NCI-H2107 treated with DMSO at 0.1 percent for 48 hours (cell line): Measurements from ENCODE around the gene R3HDML.
"Not testable (repeated sequence)": the region's sequence is repeated elsewhere in the genome, so short reads cannot be mapped to it uniquely, and the experiment has no call there.

Experiments used
- DNase-seq: peaks from one replicate; lab custom pipeline; 2025; ENCODE audit not compliant: unreplicated experiment; lab: John Stamatoyannopoulos, UW

R3HDML gene

DNA sequence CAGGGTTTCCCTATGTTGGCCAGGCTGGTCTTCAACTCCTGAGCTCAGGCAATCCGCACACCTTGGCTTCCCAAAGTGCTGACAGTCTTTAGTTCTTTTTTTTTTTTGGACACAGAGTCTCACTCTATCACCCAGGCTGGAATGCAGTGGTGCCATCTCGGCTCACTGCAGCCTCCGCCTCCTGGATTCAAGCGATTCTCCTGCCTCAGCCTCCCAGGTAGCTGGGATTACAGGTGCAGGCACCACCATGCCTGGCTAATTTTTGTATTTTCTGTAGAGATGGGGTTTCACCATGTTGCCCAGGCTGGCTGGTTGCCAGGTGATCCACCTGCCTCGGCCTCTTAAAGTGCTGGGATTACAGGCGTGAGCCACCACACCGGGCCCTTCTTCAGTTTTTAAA is 9.1 kb upstream of the R3HDML start:
- DNase-seq, result not testable (repeated sequence)

DNA sequence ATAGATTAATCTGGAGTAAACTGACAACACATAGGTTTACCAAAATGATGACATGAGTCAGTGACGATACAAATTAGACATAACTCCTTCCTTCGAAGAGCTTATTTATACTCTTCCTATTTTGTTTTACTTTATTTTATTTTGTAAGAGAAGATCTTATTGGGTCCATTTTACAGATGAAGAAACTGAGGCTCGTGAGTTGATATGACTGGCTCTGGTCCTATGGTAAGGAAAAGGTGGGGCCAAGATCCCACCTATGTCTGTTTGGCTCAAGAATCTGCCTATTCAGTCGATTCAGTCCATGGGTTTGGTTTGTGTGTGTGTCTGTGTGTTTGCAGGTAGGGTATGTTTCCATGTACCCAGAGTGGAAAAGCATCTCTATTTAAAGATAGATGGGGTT is 8.4 kb upstream of the R3HDML start:
- DNase-seq, result no peak

DNA sequence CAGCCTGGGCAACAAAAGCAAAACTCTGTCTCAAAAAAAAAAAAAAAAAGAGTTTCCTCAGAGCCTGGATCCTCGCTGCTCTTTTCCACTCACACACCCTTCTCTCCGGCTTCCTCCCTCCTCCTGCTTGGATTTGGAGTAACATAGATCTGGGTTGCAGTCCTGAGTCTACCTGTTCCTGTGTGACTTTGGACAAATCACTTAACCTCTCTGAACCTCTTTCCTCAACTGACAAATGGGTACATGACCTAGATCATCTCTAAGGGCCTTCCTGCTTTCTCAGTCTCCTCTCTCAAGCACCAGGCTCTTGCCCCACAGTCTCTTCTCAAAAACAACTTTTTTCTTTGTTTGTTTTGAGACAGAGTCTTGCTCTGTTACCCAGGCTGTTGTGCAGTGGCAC is 5.6 kb upstream of the R3HDML start:
- DNase-seq, result no peak

DNA sequence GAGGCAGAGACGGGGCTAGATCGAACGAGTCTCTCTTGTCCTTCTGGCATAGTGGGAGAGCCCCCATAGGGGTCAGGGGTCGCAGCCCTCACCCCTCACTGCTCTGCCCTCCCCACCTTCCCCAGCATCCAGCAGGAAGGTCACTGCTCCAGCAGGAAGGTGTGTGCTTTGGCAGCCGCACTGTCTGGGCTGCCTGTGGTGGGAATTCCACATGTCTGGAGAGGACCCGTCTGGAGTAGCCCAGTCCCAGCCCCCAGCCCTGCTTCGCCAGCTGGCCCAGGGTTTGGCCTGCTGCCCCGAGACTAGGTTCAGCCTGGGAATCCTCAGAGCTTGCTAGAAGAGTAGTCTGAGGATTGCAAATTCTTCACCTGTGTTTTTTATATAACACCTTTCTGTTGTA is 2.5 kb upstream of the R3HDML start:
- DNase-seq, result no peak

DNA sequence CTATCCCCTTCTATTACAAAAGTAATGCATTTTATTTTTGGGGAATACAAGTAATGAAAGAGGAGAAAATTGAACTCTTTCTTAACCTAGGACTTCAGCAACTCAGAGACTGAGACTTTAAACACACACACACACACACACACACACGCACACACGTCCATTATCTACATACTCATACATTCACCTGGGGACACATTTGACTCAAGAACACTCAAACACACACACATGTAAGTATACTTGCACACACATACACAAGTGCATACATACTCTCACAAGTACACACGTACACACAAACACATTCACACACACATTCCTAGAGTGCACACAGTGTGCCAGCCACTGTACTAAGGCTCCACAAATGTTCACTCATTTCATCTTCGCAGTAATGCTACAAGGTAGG is 2.1 kb upstream of the R3HDML start:
- DNase-seq, result no peak

DNA sequence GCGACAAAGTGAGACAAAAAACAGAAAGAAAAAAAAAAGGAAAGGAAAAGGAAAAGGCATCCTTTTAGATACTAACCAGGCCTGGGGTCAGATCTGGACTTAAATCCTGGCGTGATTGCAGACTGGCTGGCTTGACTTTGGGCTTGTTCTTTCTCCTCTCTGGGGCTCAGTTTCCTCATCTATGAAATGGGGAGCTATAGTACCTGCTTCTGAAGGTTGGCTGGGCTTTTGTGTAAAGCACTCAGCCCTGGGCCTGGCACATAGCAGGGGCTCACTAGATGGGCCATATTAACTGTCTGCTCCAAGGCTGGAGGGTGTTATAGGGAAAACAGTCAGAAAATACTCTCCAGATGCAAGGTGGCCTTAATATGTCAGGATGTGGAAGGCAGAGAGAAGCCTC is 1.2 kb upstream of the R3HDML start:
- no peak for DNase-seq

DNA sequence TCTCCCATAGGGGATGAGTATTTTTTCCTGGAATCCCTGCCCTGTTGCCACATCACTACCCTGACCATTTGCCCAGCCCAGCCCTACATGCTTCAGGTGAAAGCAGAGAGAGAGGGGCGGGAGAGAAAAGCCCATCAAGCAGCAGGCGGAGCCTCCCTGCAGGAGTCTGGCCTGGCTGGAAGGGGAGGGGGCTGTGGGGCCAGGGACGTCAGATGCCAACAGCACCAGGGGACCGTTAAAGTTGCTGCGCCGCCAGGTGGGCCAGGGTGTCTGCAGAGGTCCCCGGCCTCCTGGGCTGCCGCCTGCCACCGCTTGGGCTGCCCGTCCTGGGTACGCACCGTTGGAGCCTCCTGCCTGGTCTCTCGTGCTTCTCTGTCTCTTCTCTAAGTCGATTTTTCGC is 757 bp upstream of the R3HDML start:
- DNase-seq, result no peak

DNA sequence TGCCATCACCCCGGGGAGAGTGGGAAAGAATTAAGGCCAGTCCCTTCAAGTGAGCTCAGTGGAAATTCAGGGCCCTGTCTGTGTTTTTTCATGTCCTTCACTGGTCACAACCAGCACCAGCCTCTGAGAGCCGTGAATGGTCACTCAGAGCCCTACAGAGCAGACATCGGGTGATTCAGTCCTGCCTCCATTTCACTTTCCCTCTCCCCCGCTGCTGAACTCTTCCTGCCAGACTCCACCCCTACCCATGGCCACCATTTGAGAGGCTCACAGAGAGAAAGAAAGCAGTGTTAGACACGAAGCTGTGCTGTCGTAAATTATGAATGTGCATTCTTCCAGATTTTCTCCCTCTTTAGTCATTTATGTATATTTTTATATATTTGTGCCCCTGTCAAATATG is 5.4 kb downstream of the R3HDML start:
- DNase-seq, result no peak

DNA sequence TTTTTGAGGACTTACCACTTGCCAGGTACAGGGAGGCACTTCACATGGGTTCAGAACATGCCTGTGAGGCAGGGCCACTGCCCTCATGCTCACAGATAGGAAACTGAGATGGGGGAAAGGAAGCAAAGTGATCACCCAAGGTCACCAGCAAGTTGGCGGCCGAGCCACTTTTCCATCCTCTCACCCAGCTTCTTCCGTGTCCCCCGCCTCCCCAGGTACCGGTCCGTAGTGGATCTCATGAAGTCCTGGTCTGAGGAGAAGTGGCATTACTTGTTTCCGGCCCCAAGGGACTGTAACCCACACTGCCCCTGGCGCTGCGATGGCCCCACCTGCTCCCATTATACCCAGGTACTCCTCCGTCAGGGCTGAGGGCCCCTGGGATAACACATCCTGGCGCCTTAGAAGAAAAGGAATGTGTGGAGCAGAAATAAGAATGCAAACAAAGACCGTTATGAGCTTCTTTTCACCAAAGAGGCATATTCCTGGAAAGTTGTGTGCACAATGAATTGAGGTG is 6.4 kb downstream of the R3HDML start:
- DNase-seq, result no peak

DNA sequence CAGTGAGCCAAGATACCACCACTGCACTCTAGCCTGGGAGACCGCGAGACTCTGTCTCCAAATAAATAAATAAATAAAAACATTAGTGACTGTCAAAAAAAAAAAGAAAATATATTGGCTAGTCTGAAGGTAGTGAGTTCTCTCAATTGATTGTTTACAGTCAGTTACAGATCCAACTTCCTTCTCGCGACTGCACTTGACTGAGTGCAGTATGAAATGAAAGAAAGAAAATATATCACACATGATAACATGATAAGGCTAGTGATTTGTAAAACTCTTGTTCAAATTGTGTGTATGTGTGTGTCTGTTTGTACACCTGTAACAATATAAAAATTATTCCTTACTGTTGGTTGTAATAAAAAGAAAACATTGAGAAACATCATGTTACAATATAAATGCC is 7.9 kb downstream of the R3HDML start:
- no peak for DNase-seq

DNA sequence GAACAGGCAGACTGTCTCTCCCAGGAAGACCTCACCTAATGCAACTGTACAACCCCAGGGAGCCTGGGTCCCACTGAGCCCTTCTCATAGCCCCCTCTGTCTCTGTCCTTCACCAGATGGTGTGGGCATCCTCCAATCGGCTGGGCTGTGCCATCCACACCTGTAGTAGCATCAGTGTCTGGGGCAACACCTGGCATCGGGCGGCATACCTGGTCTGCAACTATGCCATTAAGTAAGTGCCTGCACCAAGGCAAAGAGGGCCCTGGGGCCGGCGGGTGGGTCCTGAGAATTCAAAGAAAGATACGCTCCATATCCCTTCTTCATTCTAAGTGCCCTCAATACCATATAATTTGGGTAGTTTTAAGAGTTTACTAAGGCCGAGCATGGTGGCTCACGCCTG is 8.3 kb downstream of the R3HDML start:
- DNase-seq, result no peak

DNA sequence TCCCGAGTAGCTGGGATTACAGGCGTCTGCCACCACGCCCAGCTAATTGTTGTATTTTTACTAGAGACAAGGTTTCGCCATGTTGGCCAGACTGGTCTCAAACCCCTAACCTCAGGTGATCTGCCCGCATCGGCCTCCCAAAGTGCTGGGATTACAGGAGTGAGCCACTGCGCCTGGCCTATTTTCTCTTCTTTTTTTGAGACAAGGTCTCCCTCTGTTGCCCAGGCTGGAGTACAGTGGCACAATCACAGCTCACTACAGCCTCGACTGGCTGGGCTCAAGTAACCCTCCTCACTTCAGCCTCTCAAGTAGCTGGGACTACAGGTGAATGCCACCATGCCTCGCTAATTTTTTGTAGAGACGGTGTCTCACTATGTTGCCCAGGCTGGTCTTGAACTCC is 9.1 kb downstream of the R3HDML start:
- DNase-seq, result not testable (repeated sequence)

DNA sequence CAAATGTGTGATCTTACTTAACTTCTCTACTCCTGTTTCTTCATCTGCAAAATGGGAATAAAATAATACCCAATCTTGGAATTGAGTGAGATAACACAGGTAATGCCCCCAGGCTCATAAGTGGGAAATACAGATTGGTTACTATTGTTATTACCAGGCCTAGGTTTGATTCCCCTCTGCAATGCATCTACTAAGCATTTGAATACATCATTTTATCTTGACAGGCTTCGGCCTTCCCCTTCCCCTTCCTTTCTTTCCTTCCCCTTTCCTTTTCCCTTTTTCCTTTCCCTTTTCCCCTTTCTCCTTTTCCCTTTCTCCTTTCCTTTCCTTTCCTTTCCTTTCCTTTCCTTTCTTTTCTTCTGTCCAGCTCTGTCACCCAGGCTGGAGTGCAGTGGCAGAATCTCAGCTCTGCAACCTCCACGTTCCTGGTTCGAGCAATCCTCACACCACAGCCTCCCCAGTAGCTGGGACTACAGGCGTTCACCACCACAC is 11.4 kb downstream of the R3HDML start:
- no peak for DNase-seq

DNA sequence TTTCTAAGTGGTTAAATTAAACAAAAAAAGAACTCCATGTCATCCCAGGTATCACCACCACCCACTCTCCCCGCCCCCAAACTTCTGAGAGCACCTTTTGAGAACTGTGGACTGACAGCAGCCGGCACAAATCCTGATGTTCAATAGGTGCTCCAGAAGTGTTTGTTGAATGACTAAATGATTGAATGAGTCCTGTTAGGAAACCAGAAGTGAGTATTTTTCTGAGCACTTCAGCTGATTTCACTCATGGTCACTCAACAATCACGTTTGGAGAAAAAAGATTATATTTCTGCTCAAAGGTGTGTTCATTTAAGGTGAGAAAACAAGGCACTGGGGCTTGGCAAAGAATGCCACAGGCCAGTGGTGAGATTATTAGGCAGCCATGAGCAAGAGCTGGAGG is 12.5 kb downstream of the R3HDML start:
- no peak for DNase-seq

DNA sequence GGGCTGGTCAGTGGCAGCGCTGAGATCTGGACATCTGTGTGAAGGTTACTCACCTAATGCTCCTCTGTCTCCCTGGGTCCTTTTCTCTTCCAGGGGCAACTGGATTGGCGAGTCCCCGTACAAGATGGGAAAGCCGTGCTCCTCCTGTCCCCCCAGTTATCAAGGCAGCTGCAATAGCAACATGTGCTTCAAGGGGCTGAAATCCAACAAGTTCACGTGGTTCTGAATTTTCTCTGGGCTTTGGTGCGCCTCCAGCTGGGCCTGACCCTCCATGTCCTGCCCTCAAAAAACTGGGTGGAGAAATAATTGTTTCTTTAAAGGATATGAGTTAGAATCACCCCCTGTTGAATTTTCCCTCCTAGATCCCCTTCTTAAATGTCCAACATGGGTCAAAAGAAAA is 13.7 kb downstream of the R3HDML start:
- DNase-seq, result no peak

DNA sequence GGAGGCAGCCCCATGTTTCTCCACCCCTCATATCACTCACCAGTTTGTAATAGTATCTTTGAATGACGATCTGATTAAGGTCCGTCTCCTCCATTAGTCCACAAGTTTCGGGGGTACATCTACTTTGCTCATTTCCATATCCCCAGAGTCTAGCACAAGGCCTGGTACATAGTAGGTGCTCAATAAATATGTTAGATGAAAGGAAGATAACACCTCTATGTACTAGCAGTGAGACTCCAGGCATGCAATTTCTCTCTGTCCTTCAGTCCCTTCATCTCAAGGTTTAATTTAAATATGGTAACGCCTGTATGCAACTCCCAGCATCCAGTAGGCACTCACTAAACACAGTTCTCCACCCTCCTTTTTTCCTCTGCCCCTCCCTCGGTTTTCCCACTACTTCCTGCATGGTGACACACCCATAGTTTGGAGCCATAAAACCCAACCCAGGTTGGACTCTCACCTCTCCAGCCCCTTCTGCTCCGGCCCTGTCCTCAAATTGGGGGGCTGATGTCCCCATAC is 18.2 kb downstream of the R3HDML start:
- DNase-seq, result no peak

DNA sequence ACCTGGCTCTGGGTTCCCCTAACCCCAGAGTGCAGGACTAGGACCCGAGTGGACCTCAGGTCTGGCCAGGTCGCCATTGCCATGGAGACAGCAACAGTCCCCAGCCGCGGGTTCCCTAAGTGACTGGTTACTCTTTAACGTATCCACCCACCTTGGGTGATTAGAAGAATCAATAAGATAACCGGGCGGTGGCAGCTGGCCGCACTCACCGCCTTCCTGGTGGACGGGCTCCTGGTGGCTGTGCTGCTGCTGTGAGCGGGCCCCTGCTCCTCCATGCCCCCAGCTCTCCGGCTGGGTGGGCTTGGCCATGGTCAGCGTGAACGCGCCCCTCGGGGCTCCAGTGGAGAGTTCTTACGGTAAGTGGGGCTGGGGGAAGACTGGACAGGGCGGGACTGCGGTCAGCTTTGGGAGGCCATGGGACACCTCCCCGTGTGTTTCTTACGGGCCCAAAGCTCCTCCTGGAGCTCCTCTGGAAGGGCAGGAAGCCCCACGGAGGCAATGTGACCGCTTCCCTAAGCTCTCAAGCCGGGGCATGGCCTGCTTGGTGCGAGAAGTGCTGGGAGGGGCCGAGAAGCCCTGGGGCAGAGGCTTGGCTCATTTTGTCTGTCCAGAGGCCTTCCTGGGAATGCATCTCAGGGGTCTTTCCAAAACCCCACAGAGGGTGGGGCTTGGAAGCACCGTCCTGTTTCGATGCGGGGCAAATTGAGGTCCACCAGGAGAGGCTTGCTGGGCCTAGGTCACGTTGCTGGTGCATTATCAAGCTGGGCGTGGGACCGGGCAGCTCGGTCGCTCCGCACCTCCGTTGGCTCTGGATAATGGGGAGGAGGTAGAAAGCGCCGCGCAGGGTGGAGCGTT is 18.9 kb downstream of the R3HDML start, which contains the start of gene HNF4A:
TSS of gene HNF4A (plus strand) at position 202 of the 855 bp plus-strand sequence. CDS start at position 308, 106 bp downstream.
- DNase-seq, result no peak

DNA sequence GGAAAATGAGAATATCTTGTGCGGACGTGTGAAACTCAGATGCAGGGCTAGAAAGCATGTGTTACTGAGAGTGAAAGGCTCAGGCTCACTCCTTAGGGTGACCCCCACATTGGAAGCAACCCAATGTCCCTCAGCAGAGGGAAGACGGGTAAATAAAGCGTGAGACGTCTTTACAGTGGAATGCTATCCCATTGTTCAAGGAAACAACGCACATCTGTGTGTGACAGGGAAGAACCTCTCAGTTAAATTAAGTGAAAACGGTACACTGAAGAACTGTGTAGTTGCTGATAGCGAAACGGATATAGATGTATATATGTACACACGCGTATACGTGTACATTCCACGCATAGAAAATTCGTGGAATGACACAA is 19.5 kb downstream of the R3HDML start:
- DNase-seq, result no peak

DNA sequence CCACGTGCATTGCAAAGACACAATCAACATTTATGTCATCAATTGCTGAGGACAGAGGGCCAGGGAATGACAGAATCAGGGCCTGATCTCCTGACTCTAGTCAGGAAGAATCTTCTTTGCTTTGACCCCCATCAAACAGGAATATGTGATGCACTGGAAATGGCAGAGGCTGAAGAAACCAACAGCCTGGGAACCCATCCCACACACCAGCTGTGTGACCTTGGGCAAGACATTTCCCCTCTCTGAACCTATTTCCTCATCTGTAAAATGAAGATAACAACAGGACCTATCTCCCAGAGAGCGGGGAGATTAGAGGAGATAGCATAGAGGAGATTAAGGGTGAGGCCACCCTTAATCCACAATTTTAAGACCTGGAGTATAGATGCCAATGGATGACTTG is 20.2 kb downstream of the R3HDML start:
- DNase-seq, result no peak

DNA sequence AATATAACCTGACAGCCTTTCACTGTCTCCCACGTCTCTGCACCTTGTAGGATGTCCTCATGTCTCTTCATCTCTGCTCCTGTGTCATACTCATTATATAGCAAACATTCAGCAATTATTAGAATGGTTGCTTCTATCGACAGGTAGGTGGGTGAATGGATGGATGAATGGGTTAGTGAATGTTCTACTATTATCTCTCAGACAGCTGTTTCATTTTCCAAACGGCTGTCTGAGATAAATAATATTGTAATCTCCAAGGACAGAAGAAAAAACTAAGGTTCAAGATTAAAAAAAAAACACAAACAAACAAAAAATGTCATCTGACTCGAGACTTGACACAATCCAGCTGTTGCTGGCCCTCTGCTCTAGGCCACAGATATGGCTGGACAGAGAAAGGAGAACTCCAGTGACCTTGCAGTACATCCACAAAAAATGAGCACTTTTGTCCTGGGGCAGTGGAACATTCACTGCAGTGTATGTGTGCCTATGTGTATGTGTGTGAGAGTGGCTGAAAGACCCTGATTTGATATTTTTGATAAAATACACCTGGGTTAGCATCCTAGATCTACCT is 20.8 kb downstream of the R3HDML start:
- DNase-seq, result no peak

DNA sequence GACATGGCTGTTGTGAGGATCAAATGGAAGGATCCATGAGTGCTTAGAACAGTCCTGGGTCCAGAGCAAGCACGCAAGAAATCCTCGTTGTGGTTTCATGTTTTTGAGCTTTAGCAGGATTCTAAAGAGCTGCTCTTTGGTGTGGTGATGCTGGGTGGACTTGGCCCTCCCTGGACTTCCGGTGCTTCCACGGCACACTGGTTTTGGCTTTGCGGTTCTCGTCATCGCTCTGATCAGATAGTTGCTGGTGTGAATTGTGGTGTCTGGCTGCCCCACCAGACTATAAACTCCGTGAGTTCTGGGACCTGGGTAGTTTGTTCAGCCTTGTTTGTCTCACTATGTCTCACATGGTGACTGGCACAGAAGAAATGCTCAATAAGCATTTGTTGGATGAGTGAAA is 21.9 kb downstream of the R3HDML start:
- DNase-seq, result no peak

DNA sequence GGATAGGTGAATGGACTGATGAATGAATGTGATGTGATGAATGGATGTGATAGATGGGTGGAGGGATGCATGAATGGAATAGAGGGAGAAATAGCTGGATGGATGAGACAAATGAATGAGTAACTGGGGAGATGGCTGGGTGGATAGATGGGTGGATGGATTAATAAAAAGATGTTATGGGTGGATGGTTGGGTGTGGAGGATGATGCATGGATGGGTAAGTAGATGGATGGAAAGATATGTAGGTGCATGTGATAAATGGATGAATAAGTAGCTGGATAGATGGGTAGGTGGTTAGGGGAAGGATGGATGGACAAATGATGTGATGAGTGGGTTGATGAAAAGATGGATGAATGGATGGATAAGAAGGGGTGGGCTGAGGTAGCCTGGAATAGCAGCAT is 23.4 kb downstream of the R3HDML start:
- no peak for DNase-seq
